ENCODE results near the gene ZMYND15. TPM values are rescaled to one million over a fixed set of nuclear protein-coding genes. Genes with fewer than 3 reads are reported as not detected.

Gene ZMYND15
- total RNA-seq, 1 experiment from 2014 or later: 2.8 TPM

GRCh38 chr17:4772235-4772613 is 32.6 kb downstream of the ZMYND15 start (continued):
- no peak for TF ChIP-seq POLR2AphosphoS5 (IDR thresholded peaks at IDR 0.05; ENCODE audit: low read depth, low read length)
- no peak for TF ChIP-seq YY1 (IDR thresholded peaks at IDR 0.05; ENCODE audit: extremely low read depth, insufficient replicate concordance, low read depth, low read length)
- TF ChIP-seq CTCF (IDR thresholded peaks at IDR 0.05 in 2 of 3, conservative IDR thresholded peaks at IDR 0.05 in 1 of 3; ENCODE audit: borderline replicate concordance in 1 of 3, insufficient read depth in 1 of 3, low read depth in 2 of 3, low read length in 2 of 3): no peak

DNA sequence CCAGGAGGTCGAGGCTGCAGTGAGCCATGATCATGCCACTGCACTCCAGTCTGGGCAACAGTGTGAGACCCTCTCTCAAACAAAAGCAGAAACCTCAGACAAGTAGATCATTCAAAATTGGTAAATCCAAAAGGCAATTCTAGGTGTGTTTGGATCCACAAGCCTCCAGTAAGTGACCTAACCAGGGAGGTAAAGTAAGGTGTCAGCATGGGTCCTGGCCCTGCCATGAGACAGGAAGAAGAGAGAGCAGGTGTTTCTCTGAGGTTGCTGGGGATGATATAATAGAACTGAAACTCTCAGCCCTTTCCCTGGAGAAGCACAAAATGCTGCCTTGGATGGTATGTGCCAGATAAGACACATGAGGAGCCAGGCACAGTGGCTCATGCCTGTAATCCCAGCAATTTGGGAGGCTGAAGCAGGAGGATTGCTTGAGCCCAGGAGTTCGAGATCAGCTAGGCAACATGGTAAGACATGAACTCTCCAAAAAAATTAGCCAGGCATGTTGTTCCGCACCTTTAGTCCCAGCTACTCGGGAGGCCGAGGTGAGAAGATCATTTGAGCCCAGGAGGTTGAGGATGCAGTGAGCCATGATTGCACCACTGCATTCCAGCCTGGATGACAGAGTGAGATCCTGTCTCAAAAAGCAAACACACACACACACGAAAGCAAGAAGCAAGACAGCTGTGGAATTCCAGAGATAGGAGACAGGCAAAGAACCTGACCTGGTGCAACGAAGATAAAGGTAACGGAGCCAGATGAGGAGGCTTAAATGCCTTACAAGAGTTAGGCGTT is 38.5 kb downstream of the ZMYND15 start:
- ChIA-PET POLR2A (no interaction called here), RAD21 (ENCODE audit: low non-redundant PET in 1 of 2, low total read pairs in 2 of 2, uncharacterized antibody in 2 of 2, unreplicated experiment in 2 of 2) (no interaction called here), CTCF (interaction anchor here (3.3 kb wide), 1 partner anchor 11 kb away, joined by 19 read pairs; the partner anchor contains the start of gene GLTPD2)
- TF ChIP-seq, protein P1, sequence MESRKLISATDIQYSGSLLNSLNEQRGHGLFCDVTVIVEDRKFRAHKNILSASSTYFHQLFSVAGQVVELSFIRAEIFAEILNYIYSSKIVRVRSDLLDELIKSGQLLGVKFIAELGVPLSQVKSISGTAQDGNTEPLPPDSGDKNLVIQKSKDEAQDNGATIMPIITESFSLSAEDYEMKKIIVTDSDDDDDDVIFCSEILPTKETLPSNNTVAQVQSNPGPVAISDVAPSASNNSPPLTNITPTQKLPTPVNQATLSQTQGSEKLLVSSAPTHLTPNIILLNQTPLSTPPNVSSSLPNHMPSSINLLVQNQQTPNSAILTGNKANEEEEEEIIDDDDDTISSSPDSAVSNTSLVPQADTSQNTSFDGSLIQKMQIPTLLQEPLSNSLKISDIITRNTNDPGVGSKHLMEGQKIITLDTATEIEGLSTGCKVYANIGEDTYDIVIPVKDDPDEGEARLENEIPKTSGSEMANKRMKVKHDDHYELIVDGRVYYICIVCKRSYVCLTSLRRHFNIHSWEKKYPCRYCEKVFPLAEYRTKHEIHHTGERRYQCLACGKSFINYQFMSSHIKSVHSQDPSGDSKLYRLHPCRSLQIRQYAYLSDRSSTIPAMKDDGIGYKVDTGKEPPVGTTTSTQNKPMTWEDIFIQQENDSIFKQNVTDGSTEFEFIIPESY (IDR thresholded peaks at IDR 0.05; ENCODE audit: extremely low read depth, insufficient replicate concordance, low read length): no peak
- TF ChIP-seq CEBPB (IDR thresholded peaks at IDR 0.05; ENCODE audit: low read depth): no peak
- TF ChIP-seq REST (IDR thresholded peaks at IDR 0.05; ENCODE audit: low read depth): no peak
- TF ChIP-seq, protein P2, sequence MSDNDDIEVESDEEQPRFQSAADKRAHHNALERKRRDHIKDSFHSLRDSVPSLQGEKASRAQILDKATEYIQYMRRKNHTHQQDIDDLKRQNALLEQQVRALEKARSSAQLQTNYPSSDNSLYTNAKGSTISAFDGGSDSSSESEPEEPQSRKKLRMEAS (IDR thresholded peaks at IDR 0.05): no peak
- no peak for TF ChIP-seq CBX3 (IDR thresholded peaks at IDR 0.05; ENCODE audit: low read depth)
- H3K4me1 ChIP-seq (ENCODE audit: control insufficient read depth in 1 of 2, insufficient read depth in 2 of 2, low read length in 2 of 2): no peaks in the 10 kb centered on the region
- no peak overlapping the region for H3K27ac ChIP-seq (ENCODE audit: low read depth, low read length)
- H3K36me3 ChIP-seq (ENCODE audit: control insufficient read depth in 1 of 2, insufficient read depth in 2 of 2, low read length in 2 of 2): no peaks in the 10 kb centered on the region
- no peak overlapping the region for H3K4me2 ChIP-seq (ENCODE audit: low read length)
- no peak overlapping the region for H3K9ac ChIP-seq (ENCODE audit: low read length)
- H4K20me1 ChIP-seq (ENCODE audit: insufficient read depth): no peaks in the 10 kb centered on the region
- H3K27me3 ChIP-seq (ENCODE audit: insufficient read depth, low read length): no peaks in the 10 kb centered on the region
- intact Hi-C loops (cut with micrococcal nuclease): no loop called here
- H3K79me2 ChIP-seq (ENCODE audit: insufficient read depth, low read length): no peaks in the 10 kb centered on the region
- ATAC-seq: no peak
- no peak overlapping the region for H2AFZ ChIP-seq (ENCODE audit: low read depth, low read length, poor library complexity, severe bottlenecking)
- no peak for DNase-seq (ENCODE audit: low read depth, low spot score)
- BruUV-seq (replicated peaks): no TSS peak
- no peak overlapping the region for H3K4me3 ChIP-seq (replicated peaks in 1 of 2; ENCODE audit: low read depth in 1 of 2, low read length in 2 of 2)
- H3K9me3 ChIP-seq (ENCODE audit: control insufficient read depth in 1 of 2, insufficient read depth in 1 of 2, low read depth in 1 of 2, low read length in 2 of 2): no peaks in the 10 kb centered on the region
- no peaks in the 10 kb centered on the region for H3K9me2 ChIP-seq (ENCODE audit: insufficient read depth)
